Measurements from ENCODE around the gene CLPX.
"Not testable (repeated sequence)": the region's sequence is repeated elsewhere in the genome, so short reads cannot be mapped to it uniquely, and the experiment has no call there.

The CLPX gene

GRCh38 chr15:65165875-65166274 is 19.3 kb downstream of the CLPX start:
- DNase-seq, result no peak

GRCh38 chr15:65164139-65164538 is 21.0 kb downstream of the CLPX start:
- DNase-seq, result no peak

DNA sequence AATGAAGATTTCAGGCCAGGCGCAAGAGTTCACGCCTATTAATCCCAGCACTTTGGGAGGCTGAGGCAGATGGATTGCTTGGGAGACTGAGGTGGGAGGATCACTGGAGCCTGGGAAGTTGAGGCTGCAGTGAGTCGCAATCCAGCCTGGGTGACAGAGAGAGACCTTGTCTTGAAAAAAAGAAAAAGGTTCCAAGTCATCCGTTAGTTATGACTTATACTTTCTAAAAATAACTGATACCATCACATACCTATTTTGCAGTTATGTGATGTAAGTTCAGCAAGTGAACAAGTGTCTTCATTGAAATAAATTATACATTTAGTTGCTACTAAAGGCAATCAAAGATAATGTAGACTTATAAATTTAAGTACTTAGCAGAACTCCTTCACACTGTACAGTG is 22.1 kb downstream of the CLPX start:
- DNase-seq, result no peak

DNA sequence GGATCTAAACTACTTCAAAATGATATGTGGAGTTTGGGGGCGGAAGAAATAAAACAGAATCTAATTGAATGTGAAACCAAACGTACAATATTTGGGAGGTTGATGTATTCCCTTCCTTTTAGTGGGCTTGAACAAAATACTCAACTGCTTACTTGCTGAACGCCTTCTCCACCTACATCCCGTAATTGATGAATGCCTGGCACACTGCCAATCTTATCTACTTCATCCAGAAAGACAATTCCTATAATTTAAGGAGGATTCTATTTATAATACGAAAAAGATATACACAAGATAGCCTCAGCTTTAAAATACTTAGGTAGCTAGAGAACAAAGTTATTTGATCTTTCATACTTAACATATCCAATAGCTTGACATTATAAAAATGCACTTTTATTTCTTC is 28.4 kb downstream of the CLPX start:
- no peak for DNase-seq

DNA sequence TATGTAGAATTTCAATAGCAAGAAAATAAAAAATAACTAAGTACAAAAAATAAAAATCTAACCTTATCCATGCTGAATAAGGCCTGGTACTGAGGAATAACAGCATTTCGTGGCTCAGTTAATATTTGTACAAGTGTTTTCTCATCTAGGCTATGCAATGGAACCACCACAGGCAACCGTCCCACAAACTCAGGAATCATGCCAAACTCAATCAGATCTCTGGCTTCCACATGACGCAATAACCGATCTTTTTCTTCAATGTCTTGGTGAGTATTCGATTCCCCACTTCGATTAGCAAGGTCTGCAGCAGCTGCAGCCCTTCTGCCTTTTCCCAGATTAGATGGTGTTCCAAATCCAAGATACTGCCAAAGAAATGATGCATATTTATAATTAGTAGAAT is 30.4 kb downstream of the CLPX start:
- DNase-seq, result no peak

GRCh38 chr15:65147902-65148301 is 37.2 kb downstream of the CLPX start:
- no peak for DNase-seq

DNA sequence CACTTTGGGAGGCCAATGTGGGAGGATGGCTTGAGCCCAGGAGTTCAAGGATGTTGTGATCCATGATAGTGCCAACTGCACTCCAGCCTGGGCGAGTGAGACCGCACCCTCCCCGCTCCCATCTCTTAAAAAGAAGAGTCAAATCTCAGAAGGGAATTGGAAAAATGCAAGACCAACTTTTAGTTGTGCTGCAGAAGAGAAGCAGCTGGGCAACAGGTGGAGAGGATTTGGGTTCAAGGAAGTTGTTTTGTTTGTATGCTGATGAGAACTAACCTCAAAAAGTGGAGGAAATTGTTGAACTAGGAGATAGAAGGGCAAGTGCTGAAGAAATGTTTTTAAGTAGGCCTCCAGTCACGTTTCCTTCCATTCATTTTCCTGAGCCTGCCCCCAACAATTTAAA is 38.7 kb downstream of the CLPX start:
- DNase-seq, result no peak

DNA sequence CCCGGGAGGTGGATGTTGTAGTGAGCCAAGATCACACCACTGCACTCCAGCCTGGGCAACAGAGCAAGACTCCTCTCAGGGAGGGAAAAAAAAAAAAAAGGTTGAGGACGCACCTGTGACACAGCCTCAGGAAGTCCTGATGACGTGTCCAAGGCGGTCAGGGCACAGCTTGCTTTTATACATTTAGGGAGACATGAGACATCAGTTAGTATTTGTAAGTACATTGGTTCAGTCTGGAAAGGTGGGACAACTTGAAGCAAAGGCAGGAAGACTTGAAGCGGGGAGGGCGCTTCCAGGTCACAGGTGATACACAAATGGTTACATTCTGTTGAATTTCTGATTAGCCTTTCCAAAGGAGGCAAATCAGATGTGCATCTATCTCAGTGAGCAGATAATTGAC is 46.5 kb downstream of the CLPX start:
- not testable (repeated sequence) for DNase-seq

DNA sequence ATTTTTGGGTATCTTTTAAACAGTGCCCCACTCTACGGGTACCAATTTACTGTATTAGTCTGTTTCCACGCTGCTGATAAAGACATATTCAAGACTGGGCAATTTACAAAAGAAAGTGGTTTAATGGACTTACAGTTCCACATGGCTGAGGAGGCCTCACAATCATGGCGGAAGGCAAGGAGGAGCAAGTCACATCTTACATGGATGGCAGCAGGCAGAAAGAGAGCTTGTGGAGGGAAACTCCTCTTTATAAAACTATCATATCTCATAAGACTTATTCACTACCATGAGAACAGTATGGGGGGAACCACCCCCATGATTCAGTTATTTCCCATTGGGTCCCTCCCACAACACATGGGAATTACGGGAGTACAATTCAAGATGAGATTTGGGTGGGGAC is 47.2 kb downstream of the CLPX start:
- DNase-seq, result not testable (repeated sequence)

- not testable (repeated sequence) for DNase-seq
Observed at GRCh38 chr15:65137089-65137488, 48.1 kb downstream of the CLPX start.

GRCh38 chr15:65134538-65134937 is 50.6 kb downstream of the CLPX start:
- DNase-seq, result no peak

DNA sequence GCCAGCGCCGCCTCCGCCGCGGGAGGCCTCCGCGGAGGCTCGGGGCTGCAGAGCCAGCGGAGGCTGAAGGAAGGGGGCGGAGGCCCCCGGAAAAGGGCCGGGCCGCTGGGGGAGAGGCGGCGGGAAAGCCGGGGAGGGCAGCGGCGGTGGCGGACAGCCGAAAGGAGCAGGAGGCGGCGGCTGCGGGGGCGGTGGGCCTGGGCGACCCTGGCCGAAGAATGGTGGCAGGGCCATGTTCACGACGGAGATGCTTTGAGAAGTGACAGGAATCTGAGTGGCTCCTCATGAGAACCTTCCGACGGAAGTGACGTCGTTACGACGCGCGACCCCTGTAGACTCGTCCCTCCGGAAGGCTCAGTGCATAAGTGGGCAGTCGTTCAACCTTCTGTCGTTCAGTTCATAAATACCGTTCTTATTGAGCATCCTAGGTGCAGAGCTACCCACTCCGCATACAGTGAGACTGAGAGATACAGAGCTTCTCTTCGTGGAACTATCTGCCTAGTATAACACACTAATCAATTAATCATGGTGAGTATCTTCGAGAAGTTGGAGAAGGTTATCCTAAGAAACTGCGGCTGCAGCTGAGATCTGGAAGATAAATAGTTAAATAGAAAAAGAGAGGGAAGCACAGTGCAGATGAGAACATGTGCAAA is 51.5 kb downstream of the CLPX start, which contains the start of gene PDCD7:
Gene PDCD7 (minus strand): TSS at position 261 of the 653 bp plus-strand sequence. CDS start 27 bp downstream, at position 234.
- peak; percentile 90 for DNase-seq

- DNase-seq, result no peak
Observed at GRCh38 chr15:65132878-65133547, 52.1 kb downstream of the CLPX start.

DNA sequence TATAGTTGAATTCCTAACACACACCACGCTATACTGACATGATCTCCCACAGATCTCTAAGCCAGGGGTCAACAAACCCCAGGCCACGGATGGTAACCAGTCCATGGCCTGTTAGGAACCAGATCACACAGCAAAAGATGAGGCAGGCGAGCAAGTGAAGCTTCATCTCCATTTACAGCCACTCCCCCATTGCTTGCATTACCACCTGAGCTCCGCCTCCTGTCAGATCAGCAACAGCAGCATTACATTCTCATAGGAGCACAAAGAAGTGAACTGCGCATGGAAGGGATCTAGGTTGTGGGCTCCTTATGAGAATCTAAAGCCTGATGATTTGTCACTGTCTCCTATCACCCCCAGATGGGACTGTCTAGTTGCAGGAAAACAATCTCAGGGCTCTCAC is 54.2 kb downstream of the CLPX start:
- DNase-seq, result no peak

- DNase-seq, result no peak
Observed at GRCh38 chr15:65115542-65115941, 69.6 kb downstream of the CLPX start.

GRCh38 chr15:65115086-65115485 is 70.1 kb downstream of the CLPX start, which contains the start of gene UBAP1L:
UBAP1L (minus strand) TSS chr15:65115200; CDS start chr15:65106215, 8,985 bp downstream.
- DNase-seq, result no peak

DNA sequence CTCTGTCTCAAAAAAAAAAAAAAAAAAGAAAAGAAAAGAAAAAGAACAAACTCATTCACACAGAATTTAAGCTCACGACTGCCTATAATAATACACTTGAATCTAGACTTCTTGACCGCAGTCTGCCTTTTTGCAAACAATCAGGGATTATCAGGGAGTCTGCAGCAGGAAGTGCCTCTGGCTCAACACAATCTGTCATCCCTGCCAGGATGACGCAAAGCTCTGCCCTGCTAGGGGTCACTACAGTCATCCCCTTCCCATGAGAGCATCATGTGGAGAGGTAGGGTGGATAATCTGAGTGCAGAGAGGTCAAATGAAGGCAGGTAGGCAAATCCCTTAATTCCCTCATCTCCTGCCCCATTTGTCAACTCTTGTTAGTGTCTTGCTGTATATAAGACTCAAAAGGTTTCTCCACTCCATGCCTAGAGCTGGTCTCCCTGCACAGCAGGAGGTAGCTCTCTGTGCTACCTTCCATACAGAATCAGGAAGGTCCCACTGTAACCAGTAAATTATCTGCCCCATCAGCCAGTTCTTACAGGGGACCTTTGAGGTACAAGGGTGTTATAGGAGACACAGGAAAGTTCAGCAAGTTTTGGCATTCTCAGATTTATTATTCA is 74.4 kb downstream of the CLPX start:
- no peak for DNase-seq

DNA sequence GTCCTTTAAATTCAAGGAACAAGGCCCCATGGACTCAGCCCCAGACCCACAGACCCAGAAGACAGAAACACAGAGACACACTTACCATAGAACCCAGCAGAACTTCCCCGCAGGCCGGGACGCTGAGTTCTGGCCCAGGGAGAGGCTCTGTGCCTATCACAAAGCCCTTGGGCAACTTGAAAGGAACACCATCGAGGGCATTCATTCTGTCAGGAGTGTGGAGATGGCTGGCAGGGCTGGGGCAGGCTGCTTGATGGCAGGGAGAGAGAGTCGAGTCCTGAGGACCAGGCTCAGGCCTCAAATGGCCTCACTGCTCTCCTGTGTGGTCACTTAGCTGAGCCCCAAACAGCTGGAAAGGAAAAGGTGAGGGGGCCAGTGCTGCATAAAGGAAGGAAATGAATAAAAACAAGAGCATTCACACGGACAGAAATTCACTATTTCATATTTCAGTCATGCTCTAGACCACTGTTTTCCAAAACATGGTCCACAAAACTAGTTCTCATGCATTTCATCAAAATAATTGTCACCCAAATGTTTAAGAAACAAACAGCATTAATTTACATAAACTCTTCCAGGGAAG is 79.0 kb downstream of the CLPX start:
- no peak for DNase-seq

- no peak for DNase-seq
Observed at GRCh38 chr15:65105038-65105437, 80.1 kb downstream of the CLPX start.

DNA sequence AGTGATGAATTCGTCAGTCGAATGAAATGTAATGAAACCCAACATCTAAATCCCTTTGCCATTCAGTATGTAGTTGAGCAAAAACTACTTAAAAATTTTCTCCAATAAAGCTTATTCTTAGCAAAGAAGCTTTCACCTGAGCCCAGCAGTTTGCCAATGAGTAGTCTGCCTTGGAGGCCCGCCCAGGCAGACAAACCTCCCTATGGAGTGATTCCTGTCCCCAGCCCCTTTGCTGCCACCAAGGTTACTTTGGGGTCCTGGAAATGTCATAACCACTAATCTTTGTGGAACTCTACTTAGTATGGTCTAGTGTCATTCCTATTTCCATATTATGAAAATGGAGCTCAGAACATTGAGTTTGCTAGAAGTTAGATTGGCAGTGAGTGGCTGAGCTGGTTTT is 82.2 kb downstream of the CLPX start:
- DNase-seq, result no peak

- no peak for DNase-seq
Observed at GRCh38 chr15:65101891-65102708, 83.0 kb downstream of the CLPX start.

DNA sequence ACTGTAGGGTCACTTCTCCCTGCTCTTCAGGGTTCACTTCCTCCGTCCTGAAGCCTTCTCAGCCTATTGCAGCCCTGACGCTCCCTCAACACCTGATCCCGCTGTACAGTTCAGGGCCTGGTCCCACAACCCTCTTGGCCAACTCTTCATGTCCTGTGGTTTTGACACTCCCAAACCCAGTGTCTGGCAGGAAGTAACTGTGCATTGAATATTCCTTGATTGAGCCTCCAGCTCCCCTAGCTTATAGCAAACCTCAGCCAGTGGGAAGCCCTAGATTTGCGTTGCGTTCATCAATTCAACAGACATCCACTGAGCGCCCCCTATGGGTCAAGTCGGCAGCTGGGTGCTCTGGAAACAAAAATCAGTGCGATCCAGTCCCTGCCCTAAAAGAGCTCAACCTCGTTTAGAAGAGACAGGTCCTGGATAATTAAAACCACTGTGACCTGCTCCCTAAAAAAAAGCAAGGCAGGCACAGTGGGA is 83.7 kb downstream of the CLPX start:
- DNase-seq, result peak; percentile 34

- DNase-seq, result no peak
Observed at GRCh38 chr15:65100442-65100841, 84.7 kb downstream of the CLPX start.

All from NCI-H526 treated with DMSO at 0.1 percent for 48 hours (cell line).